Raji (cell line): Measurements from ENCODE around the gene SLC36A3.

ENCODE experiments used
- POLR2A ChIP-seq: IDR thresholded peaks from 2 replicates; pipeline ENCODE4 v1.6.1; 2011; ENCODE audit warnings: low read depth, low read length, control low read depth; ENCODE audit not compliant: insufficient read depth

The SLC36A3 gene

DNA sequence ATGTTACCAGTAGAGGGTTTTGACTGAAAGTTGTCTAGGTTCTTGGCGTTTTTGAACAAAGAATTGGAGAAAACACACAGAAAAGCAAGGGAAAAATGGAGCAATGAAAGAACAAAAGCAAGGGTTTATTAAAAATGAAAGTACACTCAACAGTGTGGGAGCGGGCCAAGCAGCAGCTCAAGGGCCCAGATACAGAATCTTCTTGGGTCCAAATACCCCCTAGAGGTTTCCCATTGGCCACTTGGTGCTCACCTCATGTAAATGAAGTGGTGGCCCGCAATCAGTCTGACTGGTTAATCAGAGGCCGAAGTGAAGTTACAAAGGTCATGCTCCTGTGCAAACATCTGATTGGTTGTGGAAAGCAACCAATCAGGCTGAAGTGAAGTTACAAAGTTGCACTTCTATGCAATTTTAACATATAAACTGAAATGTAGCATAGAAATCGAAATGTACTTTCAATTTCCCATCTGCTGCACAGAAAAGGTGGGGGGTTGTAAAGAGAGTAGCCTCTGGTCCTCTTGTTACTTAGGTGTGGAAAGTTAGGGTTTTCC, 52.5 kb downstream of the SLC36A3 start:
- TF ChIP-seq POLR2A = no peak

DNA sequence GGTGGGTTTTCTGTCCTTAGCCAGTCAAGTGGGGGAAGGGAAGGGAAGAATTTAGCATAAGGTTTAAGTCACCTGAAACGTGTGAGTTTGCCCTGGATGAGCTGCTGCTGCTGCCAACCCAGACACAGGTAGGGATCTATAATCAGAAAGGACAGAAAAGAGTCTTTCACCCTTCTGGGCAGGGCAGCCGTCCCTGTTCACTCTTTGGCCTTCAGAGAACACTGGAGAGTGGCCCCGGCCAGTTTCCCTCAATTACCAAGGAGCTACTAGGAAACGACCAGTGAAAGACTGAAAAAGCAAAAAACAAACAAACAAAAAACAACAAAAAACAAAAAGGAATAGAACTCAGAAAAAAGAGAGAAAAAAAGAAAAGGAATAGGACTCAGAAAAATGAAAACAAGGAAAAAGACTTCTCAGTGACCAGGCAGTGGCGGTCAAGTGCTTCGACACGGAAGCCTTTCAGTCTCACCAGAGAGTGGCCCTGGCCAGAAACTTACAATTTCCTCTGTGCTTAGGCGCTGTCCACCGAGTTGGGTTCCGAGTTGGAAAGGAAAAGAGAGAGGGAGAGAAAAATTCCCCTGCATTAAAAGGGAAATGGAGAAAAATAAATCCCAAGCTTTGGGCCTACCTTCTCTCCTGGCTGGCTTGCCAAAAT, 53.1 kb downstream of the SLC36A3 start:
- TF ChIP-seq POLR2A = no peak

DNA sequence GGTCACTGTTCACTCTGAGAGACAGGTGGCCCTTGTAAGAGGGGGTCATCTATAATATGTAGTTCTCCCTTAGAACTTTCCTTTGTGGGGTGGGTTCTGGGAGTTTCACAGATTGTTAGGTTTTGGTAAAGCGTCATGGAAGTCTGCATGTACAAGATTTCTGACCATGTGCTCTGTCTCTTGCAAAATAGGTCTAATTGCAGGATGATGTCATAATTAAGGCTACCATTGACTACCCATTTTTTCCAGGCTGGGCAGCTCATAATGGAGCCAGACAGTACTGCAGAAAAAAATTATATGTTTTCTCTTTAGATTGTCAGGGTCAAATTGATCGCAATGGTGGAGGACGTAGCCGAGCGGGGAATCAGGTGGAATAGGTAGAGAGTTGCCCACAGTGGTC, 54.3 kb downstream of the SLC36A3 start:
- no peak for TF ChIP-seq POLR2A

DNA sequence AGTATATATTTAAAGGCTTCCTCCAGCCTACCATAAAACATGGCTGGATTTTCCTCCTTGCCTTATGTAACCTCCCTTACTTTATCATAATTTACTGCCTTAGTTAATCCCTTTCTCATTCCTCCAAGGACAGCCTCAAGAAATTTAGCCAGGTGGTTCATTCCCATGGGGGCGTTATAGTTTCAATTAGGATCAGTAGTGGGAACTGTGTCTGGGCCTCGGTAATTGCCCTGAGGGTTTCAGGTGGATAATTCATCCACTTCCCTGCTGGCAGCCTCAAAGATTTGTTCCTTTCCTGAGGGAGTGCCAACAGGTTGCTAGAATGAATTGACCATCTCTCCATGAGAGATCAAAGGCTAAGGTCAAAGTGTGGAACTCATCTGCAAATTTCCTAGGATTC, 54.9 kb downstream of the SLC36A3 start:
- TF ChIP-seq POLR2A = no peak

DNA sequence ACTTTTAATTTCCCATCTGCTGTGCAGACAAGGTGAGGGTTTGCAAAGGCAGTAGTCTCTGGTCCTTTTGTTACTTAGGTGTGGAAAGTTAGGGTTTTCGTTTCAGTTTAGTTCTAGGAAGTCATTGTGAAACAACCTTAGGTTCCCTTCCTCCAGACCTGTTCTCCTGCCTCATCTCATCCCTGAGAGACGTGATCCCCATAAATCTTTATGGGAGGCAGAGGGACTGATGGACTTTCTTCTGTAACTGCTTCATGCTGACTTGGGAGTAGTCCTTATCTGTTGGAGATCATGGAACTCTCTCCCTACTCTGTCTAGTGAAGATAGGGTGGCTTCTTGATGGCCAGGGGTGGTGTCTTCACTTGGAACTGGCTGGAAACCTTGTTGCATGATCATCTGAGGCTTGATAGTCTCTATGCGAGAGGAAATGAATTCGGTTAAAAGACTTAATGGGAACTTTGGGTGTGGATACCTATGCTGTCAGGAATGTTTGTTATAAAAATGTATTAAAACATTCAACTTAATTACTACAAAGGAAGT, 57.8 kb downstream of the SLC36A3 start:
- no peak for TF ChIP-seq POLR2A

DNA sequence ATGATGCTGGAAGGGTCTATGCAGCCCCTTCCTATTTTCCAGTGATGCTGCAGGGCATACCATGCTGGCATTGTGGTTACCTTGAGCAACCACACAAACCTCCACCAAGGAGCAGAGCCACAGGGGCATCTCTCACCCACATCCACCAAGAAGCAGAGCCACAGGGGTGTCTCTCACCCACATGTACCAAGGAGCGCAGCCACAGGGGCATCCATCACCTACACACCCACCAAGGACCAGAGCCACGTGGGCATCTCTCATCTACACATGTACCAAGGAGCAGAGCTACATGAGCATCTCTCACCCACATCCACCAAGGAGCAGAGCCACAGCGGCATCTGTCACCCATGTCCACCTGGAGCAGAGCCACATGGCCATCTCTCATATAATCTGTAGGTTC, 59.4 kb downstream of the SLC36A3 start:
- no peak for TF ChIP-seq POLR2A

DNA sequence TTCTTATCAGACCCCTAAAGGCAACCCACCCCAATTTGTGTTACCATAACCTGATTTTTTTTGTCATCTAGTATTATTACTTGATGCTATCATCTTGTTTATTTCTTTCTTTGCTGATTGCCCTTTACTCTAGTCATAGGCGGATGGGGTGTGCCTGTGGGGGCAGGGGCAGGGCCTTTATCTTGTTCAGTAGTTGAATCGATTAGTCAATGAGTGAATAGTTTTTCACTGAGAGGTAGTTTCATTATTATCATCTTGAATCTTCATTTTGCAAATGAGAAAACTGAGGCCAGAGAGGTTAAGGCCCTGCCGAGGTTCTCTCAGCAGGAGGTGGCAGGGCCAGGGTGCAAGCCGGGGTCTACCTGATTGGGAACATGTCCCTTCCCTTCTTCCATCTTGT, 60.0 kb downstream of the SLC36A3 start:
- no peak for TF ChIP-seq POLR2A

DNA sequence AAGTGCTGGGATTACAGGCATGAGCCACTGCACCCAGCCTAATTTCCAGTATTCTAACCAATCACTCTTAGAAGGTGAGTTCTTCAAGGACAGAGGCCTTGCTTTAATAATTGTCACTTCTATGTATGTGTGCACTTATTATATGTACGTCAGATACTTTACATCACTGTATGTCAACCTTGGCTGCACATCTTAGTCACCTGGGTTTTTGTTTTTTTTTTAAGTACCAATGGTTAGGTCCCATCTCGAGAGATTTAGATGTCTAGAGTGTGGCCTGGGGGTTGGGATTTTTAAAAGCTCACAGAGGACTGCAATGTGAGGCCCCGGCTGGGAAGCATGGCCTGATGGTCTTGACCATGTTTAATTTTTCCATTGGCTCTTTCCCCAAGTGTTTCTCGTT, 60.4 kb downstream of the SLC36A3 start:
- no peak for TF ChIP-seq POLR2A

DNA sequence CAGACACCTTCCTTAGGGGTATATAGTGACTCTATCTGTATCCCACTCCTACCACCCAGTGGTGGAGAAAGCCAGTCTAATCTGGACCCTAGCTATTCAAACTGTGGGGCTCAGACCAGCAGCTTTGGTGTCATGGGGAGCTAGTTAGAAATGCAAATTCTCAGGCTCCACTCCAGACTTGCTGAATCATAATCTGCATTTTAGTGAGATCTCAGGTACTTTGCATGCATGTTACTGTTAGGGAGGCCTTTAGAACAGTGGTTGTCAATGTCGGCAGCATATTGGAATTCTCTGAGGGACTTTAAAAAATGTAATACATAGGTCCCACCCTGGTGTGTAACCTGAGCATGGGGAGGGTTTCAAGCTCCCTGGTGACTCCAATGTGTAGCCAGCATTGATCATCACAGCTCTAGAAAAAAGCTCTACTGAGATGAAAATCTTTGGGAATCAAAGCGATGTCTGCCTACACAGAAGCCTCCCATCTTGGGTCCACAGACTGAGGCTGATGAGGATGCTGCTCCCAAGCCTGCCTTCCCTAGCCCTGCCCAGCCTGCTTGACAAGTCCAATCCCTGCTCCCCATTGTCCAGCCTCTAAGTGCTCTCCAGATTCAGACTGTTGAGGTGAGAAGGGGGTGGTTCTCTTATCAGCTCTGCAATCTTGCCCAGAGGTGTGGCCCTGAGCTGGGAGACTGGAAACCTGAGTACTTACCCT, 62.5 kb downstream of the SLC36A3 start:
- 0 out of 2 replicates have a peak, but pooled peaks have one; percentile 32 for TF ChIP-seq POLR2A

DNA sequence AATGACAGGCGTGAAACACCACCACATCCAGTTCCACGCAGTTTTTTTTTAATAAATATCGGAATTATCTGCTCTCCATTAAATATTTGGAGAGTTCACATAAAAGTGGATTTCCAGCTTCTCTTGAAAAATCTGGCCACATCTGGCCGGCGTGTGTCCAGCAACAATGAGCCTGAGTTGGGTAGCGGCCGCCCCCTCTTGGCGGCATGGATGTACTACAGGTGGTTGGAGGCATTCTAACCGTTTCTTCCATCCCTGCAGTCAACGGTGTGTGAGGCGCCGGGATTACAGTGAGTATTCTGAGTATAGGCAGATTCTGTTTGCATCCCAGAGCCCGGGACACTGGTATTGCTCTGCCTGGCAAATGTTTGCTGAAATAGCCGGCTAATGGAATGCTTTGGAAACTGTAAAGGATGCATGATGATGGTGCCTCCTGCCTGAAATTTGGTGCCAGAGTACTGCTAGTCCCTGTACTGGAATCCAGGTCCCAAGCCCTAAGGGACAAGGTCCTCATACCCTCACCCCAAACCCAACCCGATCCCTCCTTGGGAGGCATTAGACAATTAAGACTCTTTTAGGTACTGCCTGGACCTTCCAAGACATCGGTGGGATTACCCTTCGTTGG, 64.2 kb downstream of the SLC36A3 start:
- no peak for TF ChIP-seq POLR2A

DNA sequence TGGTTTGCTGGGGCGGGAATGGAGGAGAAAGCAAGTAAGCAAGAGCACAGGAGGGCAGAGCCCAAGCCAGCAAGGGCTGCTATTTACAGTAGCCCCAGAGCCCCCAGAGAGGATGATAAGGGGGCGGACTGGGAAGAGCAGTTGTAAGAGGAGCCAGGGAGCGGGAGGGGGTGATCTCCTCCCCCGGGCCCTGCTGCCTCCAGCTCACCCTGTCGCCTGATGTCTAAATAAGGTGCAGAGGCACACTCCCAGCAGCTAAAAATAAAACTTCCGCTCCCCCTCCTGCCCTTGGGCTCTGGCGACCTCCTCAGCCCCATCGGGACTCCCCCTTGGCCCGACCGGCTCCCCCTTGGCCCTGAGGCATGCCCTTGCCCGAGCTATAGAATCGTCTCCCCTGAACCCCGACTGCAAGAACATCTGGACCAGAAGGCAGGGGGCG, 65.2 kb downstream of the SLC36A3 start:
- no peak for TF ChIP-seq POLR2A

DNA sequence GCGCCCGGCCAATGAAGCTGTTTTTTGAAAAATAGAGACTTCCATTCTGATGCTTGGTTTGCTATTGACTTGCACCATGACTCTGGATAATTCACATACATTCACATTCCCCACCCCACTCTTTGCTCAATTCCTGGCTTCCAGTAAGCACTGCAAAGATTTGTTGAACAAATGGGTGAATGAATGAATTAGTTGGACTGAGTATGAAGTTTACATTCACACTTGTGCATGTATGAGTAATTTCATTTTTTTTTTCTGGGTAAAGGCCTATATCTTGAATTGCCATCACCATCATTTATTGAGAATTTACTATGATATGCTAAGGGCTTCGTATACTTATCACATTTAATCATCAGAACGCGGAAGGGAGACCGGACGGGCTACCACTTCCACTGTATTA, 65.9 kb downstream of the SLC36A3 start:
- no peak for TF ChIP-seq POLR2A

DNA sequence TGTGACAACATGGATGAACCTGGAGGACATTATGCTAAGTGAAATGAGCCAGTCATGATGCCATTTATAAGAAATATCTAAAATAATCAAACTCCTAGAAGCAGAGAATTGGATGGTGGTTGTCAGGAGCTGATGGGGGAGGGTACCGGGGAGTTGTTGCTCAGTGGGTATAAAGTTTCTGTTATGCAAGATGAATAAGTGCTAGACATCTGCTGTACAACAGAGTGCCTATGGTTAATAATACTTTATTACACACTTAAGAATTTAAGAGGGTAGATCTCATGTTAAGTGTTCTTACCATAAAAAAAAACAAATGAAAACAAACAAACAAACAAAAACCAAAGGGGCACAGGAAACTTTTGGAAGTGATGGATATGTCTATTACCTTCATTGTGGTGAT, 66.7 kb downstream of the SLC36A3 start:
- no peak for TF ChIP-seq POLR2A

DNA sequence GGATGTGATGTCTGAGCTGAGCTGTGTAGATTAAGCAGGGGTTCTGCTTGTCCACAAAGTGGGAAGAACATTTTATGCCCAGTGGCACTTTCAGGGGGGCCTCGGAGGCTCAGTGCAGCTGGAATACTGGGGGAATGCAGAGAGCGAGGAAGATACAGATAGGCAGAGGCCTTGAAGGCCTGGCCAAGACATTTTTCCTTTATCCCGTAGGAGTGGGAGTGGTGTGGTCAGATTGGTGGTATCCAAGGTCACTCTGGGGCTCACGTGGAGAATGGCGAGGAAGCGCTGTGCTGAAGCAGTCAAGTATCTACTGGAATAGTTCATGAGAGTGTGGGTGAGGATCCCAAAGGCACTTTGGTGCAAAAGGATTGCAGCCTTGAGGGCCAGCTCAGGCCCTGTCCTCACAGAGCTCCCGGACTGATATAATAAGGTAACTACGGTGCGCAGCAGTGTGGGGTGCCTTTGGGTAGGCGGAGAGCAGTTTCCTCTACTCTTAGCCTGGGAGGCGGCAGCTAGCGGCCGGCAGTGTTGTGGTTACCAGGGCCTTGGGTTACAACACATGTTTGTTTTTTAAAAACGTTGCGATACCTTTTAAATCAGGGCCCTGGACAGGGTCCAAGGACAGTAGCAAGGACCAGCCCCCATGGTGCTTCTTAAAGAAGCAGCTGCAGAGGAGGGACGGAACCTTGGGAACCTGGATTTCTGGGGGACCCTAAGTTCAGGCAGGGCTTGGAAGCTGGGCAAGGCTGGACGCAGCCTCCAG, 68.9 kb downstream of the SLC36A3 start:
- TF ChIP-seq POLR2A = no peak

DNA sequence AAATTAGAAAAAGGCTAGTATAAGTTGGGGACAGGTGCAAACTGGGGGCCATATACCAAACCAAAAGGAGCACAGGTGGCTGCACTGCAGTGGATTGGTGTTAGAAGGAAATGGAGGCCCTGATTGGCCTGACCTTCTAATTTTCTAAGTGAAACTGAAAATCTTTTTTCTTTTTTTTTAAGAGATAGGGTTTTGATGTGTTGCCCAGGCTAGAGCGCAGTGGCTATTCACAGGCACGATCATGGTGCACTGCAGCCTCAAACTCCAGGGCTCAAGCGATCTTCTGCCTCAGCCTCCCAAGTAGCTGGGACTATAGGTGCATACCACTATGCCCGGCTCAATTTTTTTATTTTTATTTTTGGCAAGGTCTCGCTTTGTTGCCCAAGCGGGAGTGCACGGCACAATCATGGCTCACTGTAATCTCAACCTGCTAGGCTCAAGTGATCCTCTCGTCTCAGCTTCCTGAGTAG, 69.9 kb downstream of the SLC36A3 start:
- TF ChIP-seq POLR2A = no peak
